GM06990 (cell line): ENCODE results near the gene GPC6.

Experiments
- DNase-seq: peaks from one replicate; pipeline ENCODE4 v3.0.0-alpha.2; 2011; ENCODE audit not compliant: insufficient read length; ENCODE audit errors: extremely low read depth
- H3K27me3 ChIP-seq: replicated peaks from 2 replicates; pipeline ENCODE4 v1.6.0; 2011; ENCODE audit warnings: low read length; ENCODE audit not compliant: control insufficient read depth, insufficient read depth
- H3K36me3 ChIP-seq: 2 replicates; pipeline ENCODE4 v1.5.1; 2011; ENCODE audit warnings: low read length; ENCODE audit not compliant: control insufficient read depth, insufficient read depth
- H3K4me3 ChIP-seq: replicated peaks from 2 replicates; pipeline ENCODE4 v1.5.1; 2011; ENCODE audit warnings: low read depth, mild to moderate bottlenecking, control low read depth, low read length
- TF ChIP-seq, protein P1 (sequence below): IDR thresholded peaks from 2 replicates; pipeline ENCODE4 v1.5.1; 2011; ENCODE audit warnings: low read length, control low read depth, mild to moderate bottlenecking, inconsistent platforms; ENCODE audit not compliant: insufficient read depth, poor library complexity, severe bottlenecking

Gene GPC6

DNA sequence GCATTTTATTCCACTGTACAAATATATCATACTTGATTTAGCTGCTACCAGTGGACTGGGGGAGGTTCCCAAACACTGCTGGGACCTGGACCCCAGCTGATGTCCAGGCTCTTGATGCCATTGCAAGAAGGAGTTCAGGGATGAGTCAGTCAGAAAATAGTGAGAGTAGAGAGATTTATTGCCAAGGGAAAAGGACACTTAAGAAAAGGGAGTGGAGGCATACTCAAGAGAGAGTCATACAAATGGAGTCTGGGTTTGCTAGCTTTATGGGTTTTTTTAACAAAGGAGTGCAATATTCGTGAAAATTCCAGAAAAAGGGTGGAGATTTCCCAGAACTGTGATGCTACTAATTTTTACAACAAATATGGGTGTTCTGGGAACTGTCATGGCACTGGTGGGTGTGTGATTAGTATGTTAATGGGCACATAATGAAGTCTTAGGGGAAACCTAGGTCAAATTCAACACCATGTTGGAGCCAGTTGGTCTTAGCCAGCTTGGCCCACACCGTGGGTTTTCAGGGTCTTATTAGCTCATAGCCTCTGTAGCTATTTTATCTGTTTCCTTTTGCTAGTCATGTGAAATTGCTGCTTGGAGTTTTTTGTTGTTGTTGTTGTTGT lies 36.2 kb downstream of the GPC6 start:
- TF ChIP-seq, protein P1, sequence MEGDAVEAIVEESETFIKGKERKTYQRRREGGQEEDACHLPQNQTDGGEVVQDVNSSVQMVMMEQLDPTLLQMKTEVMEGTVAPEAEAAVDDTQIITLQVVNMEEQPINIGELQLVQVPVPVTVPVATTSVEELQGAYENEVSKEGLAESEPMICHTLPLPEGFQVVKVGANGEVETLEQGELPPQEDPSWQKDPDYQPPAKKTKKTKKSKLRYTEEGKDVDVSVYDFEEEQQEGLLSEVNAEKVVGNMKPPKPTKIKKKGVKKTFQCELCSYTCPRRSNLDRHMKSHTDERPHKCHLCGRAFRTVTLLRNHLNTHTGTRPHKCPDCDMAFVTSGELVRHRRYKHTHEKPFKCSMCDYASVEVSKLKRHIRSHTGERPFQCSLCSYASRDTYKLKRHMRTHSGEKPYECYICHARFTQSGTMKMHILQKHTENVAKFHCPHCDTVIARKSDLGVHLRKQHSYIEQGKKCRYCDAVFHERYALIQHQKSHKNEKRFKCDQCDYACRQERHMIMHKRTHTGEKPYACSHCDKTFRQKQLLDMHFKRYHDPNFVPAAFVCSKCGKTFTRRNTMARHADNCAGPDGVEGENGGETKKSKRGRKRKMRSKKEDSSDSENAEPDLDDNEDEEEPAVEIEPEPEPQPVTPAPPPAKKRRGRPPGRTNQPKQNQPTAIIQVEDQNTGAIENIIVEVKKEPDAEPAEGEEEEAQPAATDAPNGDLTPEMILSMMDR: no peak
- H3K4me3 ChIP-seq: no peak overlapping the region
- no peak for DNase-seq
- H3K27me3 ChIP-seq: no peaks in the 10 kb centered on the region
- no peaks in the 10 kb centered on the region for H3K36me3 ChIP-seq

- DNase-seq: no peak
- Histone ChIP-seq H3K27me3 (no peaks in the 10 kb centered on the region), H3K36me3 (no peaks in the 10 kb centered on the region), H3K4me3 (no peak overlapping the region)
- TF ChIP-seq, protein P1: no peak
Measured at GRCh38 chr13:93264876-93265275, 38.3 kb downstream of the GPC6 start.

DNA sequence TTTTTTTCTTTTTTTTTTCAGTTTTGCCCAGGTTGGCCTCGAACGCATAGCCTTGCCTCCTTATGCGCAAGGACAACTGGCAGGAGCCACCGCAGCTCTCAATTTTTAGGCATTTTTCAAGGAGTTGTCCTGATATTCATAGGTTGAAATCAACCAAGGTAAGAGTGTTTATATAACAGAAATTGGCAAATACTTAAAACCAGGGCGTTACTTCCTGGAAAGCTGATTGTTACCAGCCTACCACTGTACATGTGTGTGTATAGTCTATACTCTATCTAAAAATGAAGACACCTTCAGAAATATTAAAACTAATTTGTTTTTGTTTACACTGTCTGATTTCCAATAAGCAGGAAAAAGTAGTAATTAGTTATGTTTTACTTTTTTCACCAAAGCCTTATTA lies 39.2 kb downstream of the GPC6 start:
- TF ChIP-seq, protein P1: no peak
- Histone ChIP-seq H3K4me3 (no peak overlapping the region), H3K36me3 (no peaks in the 10 kb centered on the region), H3K27me3 (no peaks in the 10 kb centered on the region)
- no peak for DNase-seq

DNA sequence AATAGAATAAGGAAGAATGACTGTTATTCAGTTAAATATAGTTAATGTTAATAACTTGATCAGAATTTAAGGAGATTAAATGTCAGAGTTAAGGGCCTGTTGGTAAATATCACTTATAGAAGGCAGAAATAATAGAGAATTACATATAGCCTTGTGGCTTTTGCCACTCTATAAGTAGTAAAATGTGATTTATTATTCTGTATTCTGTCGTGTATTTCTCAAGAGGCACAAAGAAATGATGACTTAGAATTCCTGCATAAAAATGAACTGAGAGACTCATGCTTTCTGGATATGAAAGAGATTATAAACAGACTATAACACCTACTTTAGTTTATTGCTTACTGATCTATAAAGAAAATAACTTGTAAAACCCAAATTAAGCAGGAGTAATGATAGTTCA lies 40.1 kb downstream of the GPC6 start:
- TF ChIP-seq, protein P1: no peak
- H3K4me3 ChIP-seq: no peak overlapping the region
- no peaks in the 10 kb centered on the region for H3K27me3 ChIP-seq
- DNase-seq: no peak
- no peaks in the 10 kb centered on the region for H3K36me3 ChIP-seq

DNA sequence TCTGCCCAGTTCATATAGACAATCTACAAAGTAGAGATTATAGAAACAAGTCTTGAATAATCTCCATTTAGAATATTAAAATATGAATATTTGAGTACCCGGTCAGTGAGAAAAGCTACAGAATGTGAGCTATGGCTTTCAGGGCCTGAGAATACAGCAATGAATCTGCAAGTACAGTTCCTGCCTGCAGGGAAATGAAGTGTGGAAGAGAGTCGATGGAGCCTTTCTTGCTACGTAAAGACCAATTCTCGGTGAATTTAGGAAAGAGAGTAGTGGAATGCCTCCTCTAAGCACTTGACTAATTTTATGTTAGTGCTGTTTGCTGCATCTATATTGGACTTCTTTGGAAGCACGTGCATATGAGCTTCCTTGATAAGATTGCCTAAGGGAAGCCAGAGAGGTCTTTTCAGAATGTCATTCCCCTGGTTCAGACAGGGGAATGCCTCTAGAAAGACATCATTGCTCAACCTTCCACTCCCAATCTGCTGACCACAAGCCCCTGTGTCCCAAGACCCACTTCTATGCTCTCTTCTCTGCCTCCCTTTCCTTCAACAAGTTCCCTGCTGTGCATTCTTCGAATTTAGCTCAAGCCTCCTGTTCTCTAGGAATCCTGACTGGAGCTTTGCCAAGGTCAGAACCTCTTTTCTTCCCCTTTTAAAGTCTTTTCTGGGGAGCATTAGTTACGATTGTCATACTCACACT lies 41.9 kb downstream of the GPC6 start:
- Histone ChIP-seq H3K36me3 (no peaks in the 10 kb centered on the region), H3K27me3 (no peaks in the 10 kb centered on the region), H3K4me3 (no peak overlapping the region)
- TF ChIP-seq, protein P1: no peak
- no peak for DNase-seq
